Tibial nerve (tissue), 4 donors: Measurements from ENCODE around the gene TEX26. TPM values are rescaled to one million over a fixed set of nuclear protein-coding genes. Genes with fewer than 3 reads are reported as not detected.
A peak's percentile ranks its signal among the peaks of the same experiment; 100 is the strongest.
"Not testable (repeated sequence)": the region's sequence is repeated elsewhere in the genome, so short reads cannot be mapped to it uniquely, and the experiment has no call there.

Experiments
- DNase-seq, 2 donors: peaks; one replicate each; pipeline ENCODE4 v3.0.0-alpha.2; 2019; ENCODE audit warnings: low spot score in 2 of 2
- H3K27ac ChIP-seq, 4 donors: fragments of 200-600 bp; sonication (generic) in 3 of 4; one replicate each; pipeline ENCODE4 v1.5.1; 2017 to 2019; ENCODE audit warnings: mild to moderate bottlenecking in 1 of 4
- H3K27me3 ChIP-seq, 2 donors: fragments of 200-600 bp; sonication (generic) in 1 of 2; one replicate each; pipeline versions ENCODE4 v1.5.1 to v1.6.0; 2017 to 2019
- H3K36me3 ChIP-seq, 3 donors: fragments of 200-600 bp; sonication (generic); one replicate each; pipeline ENCODE4 v1.5.1; 2018 to 2019
- H3K4me1 ChIP-seq, 4 donors: fragments of 200-600 bp; sonication (generic) in 3 of 4; one replicate each; pipeline ENCODE4 v1.5.1; 2017 to 2019
- H3K4me3 ChIP-seq, 4 donors: fragments of 200-600 bp; sonication (generic) in 3 of 4; one replicate each; pipeline ENCODE4 v1.5.1; 2017 to 2019; ENCODE audit warnings: mild to moderate bottlenecking in 1 of 4, moderate library complexity in 1 of 4
- H3K9me3 ChIP-seq, 4 donors: fragments of 200-600 bp; sonication (generic) in 3 of 4; one replicate each; pipeline ENCODE4 v1.5.1; 2017 to 2019
- EP300 ChIP-seq, 2 donors: sonication (generic); formaldehyde crosslinking; IDR thresholded peaks; one replicate each; pipeline ENCODE4 v1.6.1; 2017; ENCODE audit warnings: antibody characterized with exemption in 2 of 2, mild to moderate bottlenecking in 1 of 2
- POLR2A ChIP-seq, 2 donors: fragments of 450-650 bp; IDR thresholded peaks; one replicate each; pipeline ENCODE4 v1.6.1; 2017; ENCODE audit warnings: antibody characterized with exemption in 2 of 2, mild to moderate bottlenecking in 2 of 2, moderate library complexity in 2 of 2
- WGBS, 2 donors: methylation state at CpG; one replicate each; pipeline ENCODE4 v1.1.5; 2018; 5-methylcytosine and 5-hydroxymethylcytosine counted together
- total RNA-seq, 4 donors: library from RNA; depleted of rRNA; stranded (reverse); fragments of >200 nt; gene quantifications; one replicate each; pipeline ENCODE4 v1.1.0, GENCODE V29; 2016
- TF ChIP-seq, protein P1 (sequence below), 5 experiments: fragments of 200-600 bp in 3 of 5; fragments of 450-650 bp in 2 of 5; sonication (generic) in 3 of 5; IDR thresholded peaks; one replicate each; pipeline ENCODE4 v1.5.1; 2016 to 2019; ENCODE audit warnings: antibody characterized with exemption in 5 of 5, mild to moderate bottlenecking in 3 of 5, moderate library complexity in 2 of 5

The TEX26 gene
- total RNA-seq, 4 donors from 2014 or later, result not detected

DNA sequence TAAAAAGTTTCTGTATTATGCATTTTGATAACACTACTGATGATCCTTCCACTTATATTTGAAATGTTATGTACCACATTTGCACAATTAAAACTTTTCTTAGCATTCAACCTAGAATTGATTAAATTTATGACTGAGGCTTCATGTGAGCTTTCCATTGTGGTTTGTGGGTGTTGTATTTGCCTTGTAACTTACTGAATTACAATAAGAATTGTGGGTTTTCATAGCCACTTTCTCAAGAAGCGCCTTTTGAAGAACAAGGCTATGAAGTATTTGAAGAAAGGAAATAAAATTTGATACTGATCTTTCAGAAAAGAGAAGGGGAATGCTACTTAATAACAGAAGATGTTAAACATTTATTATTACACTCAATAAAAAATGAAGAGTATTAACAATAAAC is 7.0 kb upstream of the TEX26 start:
- 84 to 89% methylated on average over 1 of the region's 1 CpG for WGBS, 2 donors
- H3K36me3 ChIP-seq, result peaks cover 0 to 25% (median 0%) of the 10 kb centered on the region in 3 donors
- no peaks in the 10 kb centered on the region for H3K27me3 ChIP-seq
- H3K4me1 ChIP-seq, result no peaks in the 10 kb centered on the region
- H3K27ac ChIP-seq, result no peak overlapping the region
- TF ChIP-seq, protein P1, sequence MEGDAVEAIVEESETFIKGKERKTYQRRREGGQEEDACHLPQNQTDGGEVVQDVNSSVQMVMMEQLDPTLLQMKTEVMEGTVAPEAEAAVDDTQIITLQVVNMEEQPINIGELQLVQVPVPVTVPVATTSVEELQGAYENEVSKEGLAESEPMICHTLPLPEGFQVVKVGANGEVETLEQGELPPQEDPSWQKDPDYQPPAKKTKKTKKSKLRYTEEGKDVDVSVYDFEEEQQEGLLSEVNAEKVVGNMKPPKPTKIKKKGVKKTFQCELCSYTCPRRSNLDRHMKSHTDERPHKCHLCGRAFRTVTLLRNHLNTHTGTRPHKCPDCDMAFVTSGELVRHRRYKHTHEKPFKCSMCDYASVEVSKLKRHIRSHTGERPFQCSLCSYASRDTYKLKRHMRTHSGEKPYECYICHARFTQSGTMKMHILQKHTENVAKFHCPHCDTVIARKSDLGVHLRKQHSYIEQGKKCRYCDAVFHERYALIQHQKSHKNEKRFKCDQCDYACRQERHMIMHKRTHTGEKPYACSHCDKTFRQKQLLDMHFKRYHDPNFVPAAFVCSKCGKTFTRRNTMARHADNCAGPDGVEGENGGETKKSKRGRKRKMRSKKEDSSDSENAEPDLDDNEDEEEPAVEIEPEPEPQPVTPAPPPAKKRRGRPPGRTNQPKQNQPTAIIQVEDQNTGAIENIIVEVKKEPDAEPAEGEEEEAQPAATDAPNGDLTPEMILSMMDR (IDR thresholded peaks at IDR 0.05), result no peak
- no peak for TF ChIP-seq EP300 (IDR thresholded peaks at IDR 0.05)
- TF ChIP-seq POLR2A (IDR thresholded peaks at IDR 0.05), result no peak
- H3K9me3 ChIP-seq, result no peaks in the 10 kb centered on the region
- no peak for DNase-seq
- H3K4me3 ChIP-seq, result no peak overlapping the region

DNA sequence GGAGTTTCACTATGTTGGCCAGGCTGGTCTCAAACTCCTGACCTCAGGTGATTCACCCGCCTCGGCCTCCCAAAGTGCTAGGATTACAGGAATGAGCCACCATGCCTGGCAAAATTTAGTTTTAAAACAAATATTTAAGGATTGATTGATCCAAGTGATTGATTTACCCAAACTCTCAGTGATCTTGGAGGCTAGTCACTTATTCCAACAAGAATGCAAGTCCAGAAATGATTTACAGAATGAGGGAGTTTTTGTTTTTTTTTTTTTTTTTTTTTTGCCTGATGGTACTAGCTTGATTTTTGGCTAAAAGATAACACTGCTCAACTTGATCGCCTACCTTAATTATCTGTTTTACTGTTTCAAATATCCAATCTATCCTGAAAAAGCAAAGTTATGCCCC is 5.7 kb upstream of the TEX26 start:
- no peak overlapping the region for H3K4me3 ChIP-seq
- H3K27ac ChIP-seq, result no peak overlapping the region
- TF ChIP-seq EP300 (IDR thresholded peaks at IDR 0.05) (no peak), POLR2A (IDR thresholded peaks at IDR 0.05) (no peak)
- TF ChIP-seq, protein P1 (IDR thresholded peaks at IDR 0.05), result no peak
- 86 to 87% methylated on average over 3 of the region's 3 CpGs for WGBS, 2 donors
- H3K36me3 ChIP-seq, result peaks cover 0 to 25% (median 0%) of the 10 kb centered on the region in 3 donors
- no peaks in the 10 kb centered on the region for H3K9me3 ChIP-seq
- no peaks in the 10 kb centered on the region for H3K4me1 ChIP-seq
- no peak for DNase-seq
- H3K27me3 ChIP-seq, result no peaks in the 10 kb centered on the region

DNA sequence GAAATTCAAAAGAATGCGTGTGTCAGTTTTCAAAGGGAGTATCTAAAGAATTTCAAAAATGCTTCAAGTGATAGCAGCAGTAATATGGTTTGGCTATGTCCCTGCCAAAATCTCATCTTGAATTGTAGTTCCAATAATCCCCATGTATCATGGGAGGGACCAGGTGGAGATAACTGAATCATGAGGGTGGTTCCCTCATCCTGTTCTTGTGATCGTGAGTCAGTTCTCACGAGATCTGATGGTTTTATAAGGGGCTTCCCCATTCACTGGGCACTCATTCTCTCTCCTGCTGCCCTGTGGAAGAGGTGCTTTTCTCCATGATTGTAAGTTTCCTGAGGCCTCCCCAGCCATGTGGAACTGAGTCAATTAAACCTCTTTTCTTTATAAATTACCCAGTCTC is 5.3 kb upstream of the TEX26 start:
- H3K27me3 ChIP-seq, H3K4me3 ChIP-seq, DNase-seq, H3K4me1 ChIP-seq, H3K9me3 ChIP-seq: not testable (repeated sequence)
- 56 to 62% methylated on average over 3 of the region's 3 CpGs for WGBS, 2 donors
- H3K36me3 ChIP-seq, result peaks cover 0 to 25% (median 0%) of the 10 kb centered on the region in 3 donors
- peak overlapping the region in 1 of 4 donors; percentile 28 for H3K27ac ChIP-seq

DNA sequence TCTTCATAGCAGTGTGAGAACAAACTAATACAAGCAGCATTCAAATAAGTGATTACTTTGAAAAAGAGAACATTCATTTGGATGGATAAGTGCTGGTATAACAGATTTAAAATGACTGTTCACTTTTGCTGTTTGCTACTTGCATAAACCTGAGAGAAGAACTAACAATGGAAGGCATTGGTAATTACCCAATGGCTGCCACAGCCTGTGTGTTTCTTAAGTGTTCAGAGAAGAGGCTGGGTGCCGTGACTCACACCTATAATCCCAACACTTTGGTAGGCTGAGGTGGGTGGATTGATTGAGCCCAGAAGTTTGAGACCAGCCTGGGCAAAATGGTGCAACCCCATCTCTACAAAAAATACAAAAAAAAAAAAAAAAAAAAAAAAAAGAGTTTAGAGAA is 4.9 kb upstream of the TEX26 start:
- no peaks in the 10 kb centered on the region for H3K4me1 ChIP-seq
- TF ChIP-seq EP300 (IDR thresholded peaks at IDR 0.05), result no peak
- no peak for TF ChIP-seq POLR2A (IDR thresholded peaks at IDR 0.05)
- TF ChIP-seq, protein P1 (IDR thresholded peaks at IDR 0.05), result no peak
- peak overlapping the region in 1 of 4 donors; percentile 28 for H3K27ac ChIP-seq
- H3K9me3 ChIP-seq, result no peaks in the 10 kb centered on the region
- H3K36me3 ChIP-seq, result peaks cover 0 to 22% (median 0%) of the 10 kb centered on the region in 3 donors
- H3K27me3 ChIP-seq, result no peaks in the 10 kb centered on the region
- H3K4me3 ChIP-seq, result no peak overlapping the region
- DNase-seq, result no peak
- WGBS, 2 donors, result 94 to 100% methylated on average over 1 of the region's 1 CpG

DNA sequence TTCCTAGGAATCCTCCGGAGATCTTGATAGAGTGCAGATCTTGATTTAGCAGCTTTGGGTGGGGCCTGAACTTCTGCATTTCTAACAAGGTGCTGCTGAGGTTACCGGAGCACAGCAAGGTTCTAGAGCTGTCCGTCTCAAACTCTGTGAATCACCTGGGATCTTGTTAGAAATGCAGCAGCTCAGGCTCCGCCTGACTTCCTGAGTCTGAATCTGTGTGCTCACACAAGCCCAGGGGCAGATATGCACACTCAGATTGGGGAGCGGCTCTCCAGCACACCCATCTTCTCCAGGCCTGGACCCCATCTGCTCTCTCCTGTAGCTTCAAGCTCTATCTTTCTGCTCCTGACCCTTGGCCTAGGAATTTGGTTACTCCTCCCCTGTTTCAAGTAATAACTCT is 3.5 kb upstream of the TEX26 start:
- peaks cover 0 to 9% (median 0%) of the 10 kb centered on the region in 3 donors for H3K36me3 ChIP-seq
- H3K27ac ChIP-seq, result no peak overlapping the region
- H3K4me1 ChIP-seq, result no peaks in the 10 kb centered on the region
- no peak for DNase-seq
- no peak overlapping the region for H3K4me3 ChIP-seq
- TF ChIP-seq, protein P1 (IDR thresholded peaks at IDR 0.05), result no peak
- TF ChIP-seq POLR2A (IDR thresholded peaks at IDR 0.05) (no peak), EP300 (IDR thresholded peaks at IDR 0.05) (no peak)
- H3K9me3 ChIP-seq, result no peaks in the 10 kb centered on the region
- H3K27me3 ChIP-seq, result no peaks in the 10 kb centered on the region
- WGBS, 2 donors, result 88 to 89% methylated on average over 5 of the region's 5 CpGs

DNA sequence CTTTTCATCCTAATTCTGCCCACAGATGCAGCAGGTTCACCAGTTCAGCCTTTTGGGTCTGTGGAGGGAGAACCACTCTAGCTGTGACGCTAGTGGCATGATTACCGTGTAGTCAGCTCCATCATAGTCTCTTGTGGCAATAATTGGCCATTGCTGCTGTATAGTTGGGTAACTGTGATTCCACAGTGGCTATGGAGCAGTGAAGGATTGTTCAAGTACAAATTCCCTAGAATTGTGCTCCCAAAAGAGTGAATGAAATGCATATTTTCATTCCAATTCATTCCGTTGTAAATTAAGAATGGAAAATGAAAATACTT is 856 bp downstream of the TEX26 start:
- Histone ChIP-seq H3K4me1 (no peaks in the 10 kb centered on the region), H3K27ac (no peak overlapping the region), H3K4me3 (no peak overlapping the region), H3K36me3 (no peaks in the 10 kb centered on the region), H3K27me3 (no peaks in the 10 kb centered on the region), H3K9me3 (peaks cover 0 to 5% (median 0%) of the 10 kb centered on the region in 4 donors)
- no peak for DNase-seq
- 71 to 82% methylated on average over 3 of the region's 3 CpGs for WGBS, 2 donors
- TF ChIP-seq EP300 (IDR thresholded peaks at IDR 0.05) (no peak), POLR2A (IDR thresholded peaks at IDR 0.05) (no peak)
- TF ChIP-seq, protein P1 (IDR thresholded peaks at IDR 0.05), result no peak
